HepG2 (cell line): ENCODE data around the gene RNU7-1. TPM values are rescaled to one million over a fixed set of nuclear protein-coding genes. Genes with fewer than 3 reads are reported as not detected.

Experiments
- ATAC-seq: fragments of 200-7000 bp; cut with Tn5 transposase; 3 replicates; pipeline ENCODE4 v1.9.1; 2020; ENCODE audit warnings: mild to moderate bottlenecking, moderate library complexity
- BruUV-seq: library from RNA; stranded (reverse); fragments of 400-500 nt; replicated peaks from 2 replicates; lab custom pipeline; 2021; lab: Mats Ljungman, UMichigan
- CTCF ChIA-PET: fragments of 300-600 bp; formaldehyde crosslinking; extraction: SDS; loops from one replicate; lab custom pipeline; 2021; ENCODE audit warnings: low total read pairs, inconsistent platforms, low intra/inter-chr PET ratio; lab: Yijun Ruan, JAX
- POLR2A ChIA-PET: fragments of 350-600 bp; sonication (Branson Sonifier 250); formaldehyde crosslinking; loops from one replicate; lab custom pipeline; 2020; ENCODE audit warnings: antibody characterized with exemption, inconsistent platforms; lab: Yijun Ruan, JAX
- DNase-seq: peaks from one replicate; pipeline ENCODE4 v3.0.0-alpha.2; 2015; ENCODE audit warnings: low spot score
- FAIRE-seq: peaks from 3 replicates; lab custom pipeline; 2011; peaks lifted over from hg19 to GRCh38; lab: Jason Lieb, UNC
- H2AFZ ChIP-seq: one replicate; pipeline ENCODE4 v1.6.1; 2011; ENCODE audit warnings: low read length, inconsistent platforms
- H3K27ac ChIP-seq: fragments of 300-600 bp; 3 replicates; pipeline ENCODE4 v1.8.0; 2011; ENCODE audit warnings: mixed run types, mild to moderate bottlenecking, mixed read lengths, low read length, inconsistent platforms; ENCODE audit not compliant: insufficient read depth; ENCODE audit errors: extremely low read length
- H3K27me3 ChIP-seq, 2 experiments: fragments of 200-600 bp in 1 of 2; 2 replicates in 1 of 2; 3 replicates in 1 of 2; pipeline versions ENCODE4 v1.6.0 to v1.8.0; 2011; ENCODE audit warnings: low read length in 2 of 2, mild to moderate bottlenecking in 2 of 2, moderate library complexity in 2 of 2, inconsistent platforms in 1 of 2; ENCODE audit not compliant: insufficient read depth in 2 of 2, control insufficient read depth in 1 of 2
- H3K36me3 ChIP-seq, 2 experiments: fragments of 200-600 bp in 1 of 2; replicated peaks in 1 of 2; 2 replicates in 1 of 2; 3 replicates in 1 of 2; pipeline versions ENCODE4 v1.5.1 to v1.8.0; 2011; ENCODE audit warnings: low read length in 2 of 2, inconsistent platforms in 1 of 2; ENCODE audit not compliant: insufficient read depth in 2 of 2, control insufficient read depth in 1 of 2
- H3K4me1 ChIP-seq: 2 replicates; pipeline ENCODE4 v1.5.1; 2012; ENCODE audit warnings: low read length, inconsistent platforms; ENCODE audit not compliant: insufficient read depth
- H3K4me2 ChIP-seq: 2 replicates; pipeline ENCODE4 v1.6.0; 2011; ENCODE audit warnings: low read depth, low read length, inconsistent platforms
- H3K4me3 ChIP-seq, 3 experiments: fragments of 200-600 bp in 1 of 3; sonication (generic), shearing (Covaris generic) in 1 of 3; replicated peaks in 1 of 3; 2 replicates each; pipeline ENCODE4 v1.5.1; 2011 to 2016; ENCODE audit warnings: low read length in 3 of 3, inconsistent platforms in 2 of 3, low read depth in 2 of 3, mild to moderate bottlenecking in 2 of 3, control low read depth in 1 of 3, mixed read lengths in 1 of 3; ENCODE audit not compliant: insufficient read depth in 1 of 3
- H3K79me2 ChIP-seq: one replicate; pipeline ENCODE4 v1.6.1; 2011; ENCODE audit warnings: low read length, inconsistent platforms; ENCODE audit not compliant: insufficient read depth
- H3K9ac ChIP-seq: 2 replicates; pipeline ENCODE4 v1.6.0; 2011; ENCODE audit warnings: mild to moderate bottlenecking, low read depth, low read length, inconsistent platforms; ENCODE audit not compliant: insufficient read depth
- H3K9me3 ChIP-seq: 2 replicates; pipeline ENCODE4 v1.5.1; 2012; ENCODE audit warnings: mild to moderate bottlenecking, low read length
- H4K20me1 ChIP-seq: 2 replicates; pipeline ENCODE4 v1.6.0; 2011; ENCODE audit warnings: inconsistent platforms, mild to moderate bottlenecking, low read length, moderate library complexity; ENCODE audit not compliant: insufficient read depth
- CAMTA2 ChIP-seq: sonication (generic); formaldehyde crosslinking; IDR thresholded peaks from 2 replicates; pipeline ENCODE4 v1.4.0; 2020; ENCODE audit warnings: mild to moderate bottlenecking, missing genetic modification reagents, borderline replicate concordance
- ELF3 ChIP-seq: IDR thresholded peaks from 2 replicates; pipeline ENCODE4 v1.6.1; 2016; ENCODE audit warnings: missing genetic modification reagents, missing compliant biosample characterization
- HINFP ChIP-seq: sonication (generic); formaldehyde crosslinking; IDR thresholded peaks from 2 replicates; pipeline ENCODE4 v1.4.0; 2020; ENCODE audit warnings: low read depth, mild to moderate bottlenecking, missing genetic modification reagents
- HOXA5 ChIP-seq: sonication (generic); formaldehyde crosslinking; IDR thresholded peaks from 2 replicates; pipeline ENCODE4 v1.4.0; 2020; ENCODE audit warnings: missing genetic modification reagents
- KDM2A ChIP-seq: sonication (generic); formaldehyde crosslinking; IDR thresholded peaks from 2 replicates; pipeline ENCODE4 v1.4.0; 2020; ENCODE audit warnings: low read depth, missing genetic modification reagents, borderline replicate concordance
- MATR3 ChIP-seq: sonication (generic); formaldehyde crosslinking; IDR thresholded peaks from 2 replicates; pipeline ENCODE4 v1.4.0; 2020; ENCODE audit warnings: missing genetic modification reagents
- NFE2 ChIP-seq: sonication (generic); formaldehyde crosslinking; IDR thresholded peaks from 2 replicates; pipeline ENCODE4 v1.4.0; 2020; ENCODE audit warnings: missing genetic modification reagents
- NFE2L1 ChIP-seq: sonication (generic); formaldehyde crosslinking; IDR thresholded peaks from 2 replicates; pipeline ENCODE4 v1.4.0; 2020; ENCODE audit warnings: missing genetic modification reagents, mild to moderate bottlenecking, borderline replicate concordance
- NFYB ChIP-seq: sonication (generic); formaldehyde crosslinking; IDR thresholded peaks from 2 replicates; pipeline ENCODE4 v1.4.0; 2020; ENCODE audit warnings: missing genetic modification reagents
- PITX1 ChIP-seq: sonication (generic); formaldehyde crosslinking; IDR thresholded peaks from 2 replicates; pipeline ENCODE4 v1.5.1; 2020; ENCODE audit warnings: mild to moderate bottlenecking, missing genetic modification reagents
- POLR2A ChIP-seq, 2 experiments: IDR thresholded peaks; 2 replicates each; pipeline ENCODE4 v1.6.1; 2011; ENCODE audit warnings: low read depth in 2 of 2, low read length in 2 of 2, mild to moderate bottlenecking in 1 of 2, moderate library complexity in 1 of 2; ENCODE audit not compliant: insufficient read depth in 1 of 2
- POLR2G ChIP-seq: fragments of 200-400 bp; formaldehyde crosslinking; IDR thresholded peaks from 2 replicates; pipeline ENCODE4 v1.6.1; 2018; ENCODE audit warnings: mild to moderate bottlenecking, low read depth, low read length, moderate library complexity
- RBM22 ChIP-seq: fragments of 200-400 bp; formaldehyde crosslinking; optimal IDR thresholded peaks from 2 replicates; pipeline ENCODE3; 2017; ENCODE audit warnings: mild to moderate bottlenecking, low read length, moderate library complexity
- RNF2 ChIP-seq: fragments of 450-650 bp; conservative IDR thresholded peaks from 2 replicates; pipeline ENCODE4 v1.6.1; 2016; ENCODE audit warnings: low read depth
- SYNCRIP ChIP-seq: fragments of 200-400 bp; formaldehyde crosslinking; IDR thresholded peaks from 2 replicates; pipeline ENCODE4 v1.6.1; 2018; ENCODE audit warnings: mild to moderate bottlenecking, low read depth, low read length; ENCODE audit not compliant: insufficient read depth
- TOE1 ChIP-seq: sonication (generic); formaldehyde crosslinking; IDR thresholded peaks from 2 replicates; pipeline ENCODE4 v1.4.0; 2020; ENCODE audit warnings: mild to moderate bottlenecking, missing genetic modification reagents
- TRIM24 ChIP-seq: sonication (generic); formaldehyde crosslinking; IDR thresholded peaks from 2 replicates; pipeline ENCODE4 v1.8.0; 2022; ENCODE audit warnings: mild to moderate bottlenecking, missing genetic modification reagents
- U2AF1 ChIP-seq: fragments of 200-400 bp; formaldehyde crosslinking; optimal IDR thresholded peaks from 2 replicates; pipeline ENCODE3; 2017; ENCODE audit warnings: mild to moderate bottlenecking, low read depth, low read length
- WGBS: methylation state at CpG from one replicate; pipeline ENCODE4 v1.1.6; 2017; ENCODE audit warnings: low lambda C conversion rate; 5-methylcytosine and 5-hydroxymethylcytosine counted together
- in situ Hi-C: cut with HindIII; loops from 2 replicates; pipeline ENCODE4 v1.10.0; 2017; ENCODE audit warnings: low pct_unique_long_range_greater_than_20kb; ENCODE audit not compliant: extremely low pct_ligation_motif_present
- intact Hi-C: fragments of 100-400 bp; cut with micrococcal nuclease; formaldehyde crosslinking; loops from one replicate; pipeline ENCODE4 v1.10.0; 2022; ENCODE audit not compliant: unreplicated experiment
- polyA plus RNA-seq, 8 experiments: library from polyadenylated mRNA; depleted of rRNA in 3 of 8; stranded (reverse) in 7 of 8; unstranded in 1 of 8; fragments of >200 nt; fragmentation: Illumina TruSeq in 4 of 8; extraction: Trizol in 4 of 8; gene quantifications; 2 replicates each; pipeline versions ENCODE4 v1.2.1 to v1.2.3, GENCODE V29; 2011 to 2016; ENCODE audit warnings: low read depth in 4 of 8, missing spikeins in 1 of 8, mixed read lengths in 1 of 8; ENCODE audit not compliant: insufficient read depth in 1 of 8
- total RNA-seq, 5 experiments: library from RNA; depleted of rRNA; stranded (reverse); fragments of >200 nt; fragmentation: Illumina TruSeq; extraction: Trizol; gene quantifications; 2 replicates each; pipeline ENCODE4 v1.2.3, GENCODE V29; 2016; ENCODE audit warnings: low read depth in 1 of 5
- TF ChIP-seq, protein P1 (sequence below): sonication (generic); formaldehyde crosslinking; IDR thresholded peaks from 2 replicates; pipeline ENCODE4 v1.8.0; 2023; ENCODE audit warnings: mild to moderate bottlenecking, missing genetic modification reagents
- TF ChIP-seq, protein P2 (sequence below): sonication (generic); formaldehyde crosslinking; IDR thresholded peaks from 2 replicates; pipeline ENCODE4 v1.8.1; 2023; ENCODE audit warnings: missing genetic modification reagents, mild to moderate bottlenecking, borderline replicate concordance
- TF ChIP-seq, protein P3 (sequence below): IDR thresholded peaks from 2 replicates; pipeline ENCODE4 v1.6.1; 2016; ENCODE audit warnings: mild to moderate bottlenecking

Gene RNU7-1
- total and polyA plus RNA-seq, 2 of the 13 experiments (the other 11 are each of a cell fraction or from before 2014, with no cell fraction given): not detected

GRCh38 chr12:6974180-6974579 is 30.6 kb downstream of the RNU7-1 start (continued):
- TF ChIP-seq, protein P1, sequence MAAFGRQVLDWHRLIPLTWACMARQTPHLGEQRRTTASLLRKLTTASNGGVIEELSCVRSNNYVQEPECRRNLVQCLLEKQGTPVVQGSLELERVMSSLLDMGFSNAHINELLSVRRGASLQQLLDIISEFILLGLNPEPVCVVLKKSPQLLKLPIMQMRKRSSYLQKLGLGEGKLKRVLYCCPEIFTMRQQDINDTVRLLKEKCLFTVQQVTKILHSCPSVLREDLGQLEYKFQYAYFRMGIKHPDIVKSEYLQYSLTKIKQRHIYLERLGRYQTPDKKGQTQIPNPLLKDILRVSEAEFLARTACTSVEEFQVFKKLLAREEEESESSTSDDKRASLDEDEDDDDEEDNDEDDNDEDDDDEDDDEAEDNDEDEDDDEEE (CRISPR knock-in tag): no peak
- no peak for TF ChIP-seq SYNCRIP
- TF ChIP-seq HOXA5 (CRISPR knock-in tag): no peak
- TF ChIP-seq RNF2: no peak
- no peak for TF ChIP-seq PITX1 (CRISPR knock-in tag)
- TF ChIP-seq POLR2A (IDR thresholded peaks at IDR 0.05; ENCODE audit: insufficient read depth in 1 of 2, low read depth in 2 of 2, low read length in 2 of 2): 0 out of 4 replicates have a peak, but pooled peaks of 1 of the 2 experiments have one; percentile 15
- no peak for TF ChIP-seq KDM2A (CRISPR knock-in tag)
- TF ChIP-seq TOE1 (CRISPR knock-in tag): no peak

DNA sequence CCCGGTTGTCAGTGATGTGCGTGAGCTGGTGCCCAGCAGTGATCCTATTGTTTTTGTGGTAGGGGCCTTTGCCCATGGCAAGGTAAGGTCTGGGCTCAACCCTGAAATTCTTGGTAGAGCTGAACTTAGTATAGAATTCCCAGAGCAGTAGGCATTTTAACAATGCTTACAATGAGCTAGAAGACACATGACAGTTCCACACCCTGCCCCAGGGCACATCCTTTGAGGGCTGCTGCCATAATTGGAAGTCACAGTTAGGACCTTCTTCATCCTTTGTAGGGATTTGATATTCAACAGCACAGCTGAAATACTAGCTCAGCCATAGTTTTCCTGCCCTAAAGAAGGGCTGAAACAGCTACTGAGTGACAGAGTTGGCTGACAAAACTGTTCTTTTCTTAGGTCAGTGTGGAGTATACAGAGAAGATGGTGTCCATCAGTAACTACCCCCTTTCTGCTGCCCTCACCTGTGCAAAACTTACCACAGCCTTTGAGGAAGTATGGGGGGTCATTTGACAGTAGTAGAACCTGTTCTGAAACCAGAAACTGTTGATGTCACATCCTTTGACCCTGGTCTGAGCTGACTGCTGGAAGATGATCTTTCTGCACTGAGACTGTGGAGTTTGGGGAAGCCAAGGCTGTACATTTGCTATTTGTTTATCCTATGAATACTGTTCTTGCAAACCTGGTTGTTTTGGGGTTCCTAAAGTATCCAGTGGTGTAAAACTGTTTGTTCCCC is 31.8 kb downstream of the RNU7-1 start:
- DNase-seq: no peak
- ChIA-PET CTCF (no interaction called here), POLR2A (interaction anchor here (0.6 to 2.2 kb wide), 5 partner anchors 29 to 133 kb away, joined by 3 to 10 read pairs (median 4); partner anchors contain the start of genes C12orf57, LPCAT3 and RNU7-1)
- H3K4me3 ChIP-seq: no peak overlapping the region
- no peaks in the 10 kb centered on the region for H3K9me3 ChIP-seq
- H3K9ac ChIP-seq: no peak overlapping the region
- no peaks in the 10 kb centered on the region; a peak in 1 of 5 replicates for H3K27me3 ChIP-seq
- no peak overlapping the region for H2AFZ ChIP-seq
- H3K27ac ChIP-seq: no peak overlapping the region
- 100% methylated on average over 2 of the region's 2 CpGs for WGBS
- peaks cover 43% of the 10 kb centered on the region for H3K4me1 ChIP-seq
- H3K79me2 ChIP-seq: peaks cover 24% of the 10 kb centered on the region
- peaks cover 14 to 42% of the 10 kb centered on the region in 2 experiments for H3K36me3 ChIP-seq
- in situ Hi-C loops: no loop called here
- no peaks in the 10 kb centered on the region for H4K20me1 ChIP-seq
- no peak for FAIRE-seq
- no peak for ATAC-seq
- BruUV-seq: no TSS peak
- no peak overlapping the region for H3K4me2 ChIP-seq
- intact Hi-C loops: no loop called here
- TF ChIP-seq HINFP (CRISPR knock-in tag) (no peak), TRIM24 (CRISPR knock-in tag) (no peak), CAMTA2 (CRISPR knock-in tag) (no peak), NFE2 (CRISPR knock-in tag) (no peak), NFE2L1 (no peak), NFYB (CRISPR knock-in tag) (no peak), POLR2G (peak; percentile 35; the same call in 1 of the 2 replicates), ELF3 (CRISPR knock-in tag) (no peak), MATR3 (no peak), RBM22 (peak; percentile 81), U2AF1 (no peak)
- TF ChIP-seq, protein P2, sequence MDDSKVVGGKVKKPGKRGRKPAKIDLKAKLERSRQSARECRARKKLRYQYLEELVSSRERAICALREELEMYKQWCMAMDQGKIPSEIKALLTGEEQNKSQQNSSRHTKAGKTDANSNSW (CRISPR knock-in tag): no peak
- TF ChIP-seq, protein P3, sequence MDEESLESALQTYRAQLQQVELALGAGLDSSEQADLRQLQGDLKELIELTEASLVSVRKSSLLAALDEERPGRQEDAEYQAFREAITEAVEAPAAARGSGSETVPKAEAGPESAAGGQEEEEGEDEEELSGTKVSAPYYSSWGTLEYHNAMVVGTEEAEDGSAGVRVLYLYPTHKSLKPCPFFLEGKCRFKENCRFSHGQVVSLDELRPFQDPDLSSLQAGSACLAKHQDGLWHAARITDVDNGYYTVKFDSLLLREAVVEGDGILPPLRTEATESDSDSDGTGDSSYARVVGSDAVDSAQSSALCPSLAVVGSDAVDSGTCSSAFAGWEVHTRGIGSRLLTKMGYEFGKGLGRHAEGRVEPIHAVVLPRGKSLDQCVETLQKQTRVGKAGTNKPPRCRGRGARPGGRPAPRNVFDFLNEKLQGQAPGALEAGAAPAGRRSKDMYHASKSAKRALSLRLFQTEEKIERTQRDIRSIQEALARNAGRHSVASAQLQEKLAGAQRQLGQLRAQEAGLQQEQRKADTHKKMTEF (CRISPR knock-in tag): no peak
